Lower leg skin (tissue), 3 donors: Measurements from ENCODE around the gene ZBTB49.

Source experiments
- POLR2A ChIP-seq, 2 donors: fragments of 450-650 bp; IDR thresholded peaks; one replicate each; pipeline ENCODE4 v1.6.1; 2016 to 2017; ENCODE audit warnings: antibody characterized with exemption in 2 of 2, mild to moderate bottlenecking in 1 of 2, moderate library complexity in 1 of 2
- TF ChIP-seq, protein P1 (sequence below), 3 donors: fragments of 450-650 bp; IDR thresholded peaks; one replicate each; pipeline ENCODE4 v1.5.1; 2016; ENCODE audit warnings: antibody characterized with exemption in 3 of 3, mild to moderate bottlenecking in 3 of 3, moderate library complexity in 2 of 3

DNA sequence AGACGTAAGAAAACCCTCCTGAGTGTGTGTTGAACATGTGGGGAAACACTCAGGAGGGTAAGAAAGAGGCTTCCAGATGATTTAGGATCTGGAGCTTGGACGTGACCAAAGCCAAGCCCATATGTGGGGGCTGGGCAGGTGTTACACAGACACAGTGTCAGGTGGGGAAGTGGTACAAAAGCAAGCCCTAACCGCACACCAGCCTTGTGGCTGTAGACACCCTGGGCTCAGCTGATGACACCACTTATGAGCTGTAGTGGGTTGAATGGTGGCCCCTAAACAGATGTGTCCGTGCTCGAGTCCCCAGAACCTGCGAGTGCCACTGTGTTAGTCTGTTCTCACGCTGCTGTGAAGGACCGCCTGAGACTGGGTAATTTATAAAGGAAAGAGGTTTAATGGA is 71.8 kb downstream of the ZBTB49 start:
- no peak for TF ChIP-seq POLR2A (IDR thresholded peaks at IDR 0.05)
- TF ChIP-seq, protein P1, sequence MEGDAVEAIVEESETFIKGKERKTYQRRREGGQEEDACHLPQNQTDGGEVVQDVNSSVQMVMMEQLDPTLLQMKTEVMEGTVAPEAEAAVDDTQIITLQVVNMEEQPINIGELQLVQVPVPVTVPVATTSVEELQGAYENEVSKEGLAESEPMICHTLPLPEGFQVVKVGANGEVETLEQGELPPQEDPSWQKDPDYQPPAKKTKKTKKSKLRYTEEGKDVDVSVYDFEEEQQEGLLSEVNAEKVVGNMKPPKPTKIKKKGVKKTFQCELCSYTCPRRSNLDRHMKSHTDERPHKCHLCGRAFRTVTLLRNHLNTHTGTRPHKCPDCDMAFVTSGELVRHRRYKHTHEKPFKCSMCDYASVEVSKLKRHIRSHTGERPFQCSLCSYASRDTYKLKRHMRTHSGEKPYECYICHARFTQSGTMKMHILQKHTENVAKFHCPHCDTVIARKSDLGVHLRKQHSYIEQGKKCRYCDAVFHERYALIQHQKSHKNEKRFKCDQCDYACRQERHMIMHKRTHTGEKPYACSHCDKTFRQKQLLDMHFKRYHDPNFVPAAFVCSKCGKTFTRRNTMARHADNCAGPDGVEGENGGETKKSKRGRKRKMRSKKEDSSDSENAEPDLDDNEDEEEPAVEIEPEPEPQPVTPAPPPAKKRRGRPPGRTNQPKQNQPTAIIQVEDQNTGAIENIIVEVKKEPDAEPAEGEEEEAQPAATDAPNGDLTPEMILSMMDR (IDR thresholded peaks at IDR 0.05) = no peak
